Testis (tissue), 3 donors: ENCODE measurements around the gene CDK5RAP2. TPM values are rescaled to one million over a fixed set of nuclear protein-coding genes. Genes with fewer than 3 reads are reported as not detected.

ENCODE experiments used
- DNase-seq: peaks from one replicate; pipeline ENCODE4 v3.0.0-alpha.2; 2019
- H3K27ac ChIP-seq, 2 donors: fragments of 200-600 bp; sonication (generic); one replicate each; pipeline ENCODE4 v1.5.1; 2019
- H3K27me3 ChIP-seq: fragments of 200-600 bp; sonication (generic); one replicate; pipeline ENCODE4 v1.5.1; 2019
- H3K36me3 ChIP-seq: fragments of 200-600 bp; sonication (generic); one replicate; pipeline ENCODE4 v1.5.1; 2017; ENCODE audit warnings: low read depth; ENCODE audit errors: missing control alignments
- H3K4me1 ChIP-seq: fragments of 200-600 bp; sonication (generic); one replicate; pipeline ENCODE4 v1.5.1; 2019
- H3K4me3 ChIP-seq, 2 donors: fragments of 200-600 bp; sonication (generic); one replicate each; pipeline ENCODE4 v1.5.1; 2017 to 2019
- H3K9me3 ChIP-seq: fragments of 200-600 bp; sonication (generic); one replicate; pipeline ENCODE4 v1.5.1; 2017
- CTCF ChIP-seq, 3 experiments: fragments of 450-650 bp in 2 of 3; fragments of 200-600 bp in 1 of 3; sonication (generic) in 1 of 3; IDR thresholded peaks; one replicate each; pipeline ENCODE4 v1.5.1; 2016 to 2019; ENCODE audit warnings: antibody characterized with exemption in 3 of 3, mild to moderate bottlenecking in 2 of 3, moderate library complexity in 1 of 3
- POLR2A ChIP-seq: fragments of 450-650 bp; IDR thresholded peaks from one replicate; pipeline ENCODE4 v1.6.1; 2017; ENCODE audit warnings: antibody characterized with exemption, mild to moderate bottlenecking, moderate library complexity
- WGBS, 2 donors: methylation state at CpG; one replicate each; pipeline ENCODE4 v1.1.5; 2018; 5-methylcytosine and 5-hydroxymethylcytosine counted together
- intact Hi-C: fragments of 100-400 bp; cut with DNase I; formaldehyde crosslinking; loops from one replicate; pipeline ENCODE4 v1.15.1; 2023; ENCODE audit warnings: low total_unique reads
- polyA plus RNA-seq: library from polyadenylated mRNA; stranded (reverse); fragments of 350-450 nt; fragmentation: Illumina TruSeq; extraction: RNeasy Lipid Tissue Mini Kit (QIAGEN cat#74804); gene quantifications from one replicate; pipeline ENCODE4 v1.2.3, GENCODE V29; 2014; ENCODE audit warnings: low read depth, low replicate concordance; ENCODE audit not compliant: insufficient read depth
- total RNA-seq, 2 donors: library from RNA; depleted of rRNA; stranded (reverse); fragments of >200 nt; gene quantifications; one replicate each; pipeline ENCODE4 v1.2.3, GENCODE V29; 2016

CDK5RAP2 gene
- total and polyA plus RNA-seq, 3 donors from 2014 or later = 64.9 to 80.5 (median 76.1) TPM

GRCh38 chr9:120405860-120406259, 174.1 kb downstream of the CDK5RAP2 start:
- H3K4me3 ChIP-seq = no peak overlapping the region
- intact Hi-C loops = no loop called here
- no peaks in the 10 kb centered on the region for H3K4me1 ChIP-seq
- no peaks in the 10 kb centered on the region for H3K9me3 ChIP-seq
- TF ChIP-seq POLR2A (no peak), CTCF (IDR thresholded peaks at IDR 0.05) (no peak)
- H3K27ac ChIP-seq = no peak overlapping the region
- DNase-seq = no peak
- no peaks in the 10 kb centered on the region for H3K36me3 ChIP-seq
- WGBS, 2 donors = 93 to 96% methylated on average over 2 of the region's 2 CpGs
- no peaks in the 10 kb centered on the region for H3K27me3 ChIP-seq

- Histone ChIP-seq H3K36me3 (no peaks in the 10 kb centered on the region), H3K27ac (no peak overlapping the region), H3K9me3 (no peaks in the 10 kb centered on the region), H3K27me3 (no peaks in the 10 kb centered on the region), H3K4me3 (no peak overlapping the region), H3K4me1 (no peaks in the 10 kb centered on the region)
- no peak for DNase-seq
- 85 to 100% methylated on average over 1 of the region's 1 CpG for WGBS, 2 donors
- TF ChIP-seq POLR2A = no peak
- intact Hi-C loops = no loop called here
Observed at GRCh38 chr9:120405134-120405533, 174.8 kb downstream of the CDK5RAP2 start.

GRCh38 chr9:120403543-120403856, 176.5 kb downstream of the CDK5RAP2 start:
- Histone ChIP-seq H3K9me3 (no peaks in the 10 kb centered on the region), H3K4me3 (no peak overlapping the region), H3K4me1 (no peaks in the 10 kb centered on the region), H3K27ac (no peak overlapping the region), H3K36me3 (no peaks in the 10 kb centered on the region), H3K27me3 (no peaks in the 10 kb centered on the region)
- DNase-seq = no peak
- no peak for TF ChIP-seq CTCF (IDR thresholded peaks at IDR 0.05)
- TF ChIP-seq POLR2A = no peak
- 78 to 89% methylated on average over 3 of the region's 3 CpGs for WGBS, 2 donors
- intact Hi-C loops = no loop called here

GRCh38 chr9:120402741-120403542, 177.0 kb downstream of the CDK5RAP2 start:
- TF ChIP-seq CTCF (IDR thresholded peaks at IDR 0.05) = no peak
- no peak for TF ChIP-seq POLR2A
- no peaks in the 10 kb centered on the region for H3K9me3 ChIP-seq
- no peak for DNase-seq
- WGBS, 2 donors = 91 to 93% methylated on average over 13 of the region's 13 CpGs
- no peak overlapping the region for H3K4me3 ChIP-seq
- H3K27ac ChIP-seq = no peak overlapping the region
- H3K36me3 ChIP-seq = no peaks in the 10 kb centered on the region
- intact Hi-C loops = no loop called here
- H3K4me1 ChIP-seq = no peaks in the 10 kb centered on the region
- H3K27me3 ChIP-seq = no peaks in the 10 kb centered on the region

GRCh38 chr9:120399940-120400339, 180.0 kb downstream of the CDK5RAP2 start:
- Histone ChIP-seq H3K27ac (no peak overlapping the region), H3K36me3 (no peaks in the 10 kb centered on the region), H3K27me3 (no peaks in the 10 kb centered on the region), H3K9me3 (no peaks in the 10 kb centered on the region), H3K4me3 (no peak overlapping the region), H3K4me1 (no peaks in the 10 kb centered on the region)
- no peak for TF ChIP-seq POLR2A
- no peak for TF ChIP-seq CTCF (IDR thresholded peaks at IDR 0.05)
- 93 to 95% methylated on average over 2 of the region's 2 CpGs for WGBS, 2 donors
- intact Hi-C loops = no loop called here
- DNase-seq = no peak
